HG02763 (cell line): ENCODE measurements around the gene GJB1.
A peak's percentile ranks its signal among the peaks of the same experiment; 100 is the strongest.
"Not testable (repeated sequence)": the region's sequence is repeated elsewhere in the genome, so short reads cannot be mapped to it uniquely, and the experiment has no call there.

ENCODE experiments used
- ATAC-seq: cut with Tn5 transposase; IDR thresholded peaks from one replicate; pipeline ENCODE4 v1.9.1; 2021; ENCODE audit warnings: mild to moderate bottlenecking, moderate library complexity; ENCODE audit not compliant: unreplicated experiment

GJB1 gene

DNA sequence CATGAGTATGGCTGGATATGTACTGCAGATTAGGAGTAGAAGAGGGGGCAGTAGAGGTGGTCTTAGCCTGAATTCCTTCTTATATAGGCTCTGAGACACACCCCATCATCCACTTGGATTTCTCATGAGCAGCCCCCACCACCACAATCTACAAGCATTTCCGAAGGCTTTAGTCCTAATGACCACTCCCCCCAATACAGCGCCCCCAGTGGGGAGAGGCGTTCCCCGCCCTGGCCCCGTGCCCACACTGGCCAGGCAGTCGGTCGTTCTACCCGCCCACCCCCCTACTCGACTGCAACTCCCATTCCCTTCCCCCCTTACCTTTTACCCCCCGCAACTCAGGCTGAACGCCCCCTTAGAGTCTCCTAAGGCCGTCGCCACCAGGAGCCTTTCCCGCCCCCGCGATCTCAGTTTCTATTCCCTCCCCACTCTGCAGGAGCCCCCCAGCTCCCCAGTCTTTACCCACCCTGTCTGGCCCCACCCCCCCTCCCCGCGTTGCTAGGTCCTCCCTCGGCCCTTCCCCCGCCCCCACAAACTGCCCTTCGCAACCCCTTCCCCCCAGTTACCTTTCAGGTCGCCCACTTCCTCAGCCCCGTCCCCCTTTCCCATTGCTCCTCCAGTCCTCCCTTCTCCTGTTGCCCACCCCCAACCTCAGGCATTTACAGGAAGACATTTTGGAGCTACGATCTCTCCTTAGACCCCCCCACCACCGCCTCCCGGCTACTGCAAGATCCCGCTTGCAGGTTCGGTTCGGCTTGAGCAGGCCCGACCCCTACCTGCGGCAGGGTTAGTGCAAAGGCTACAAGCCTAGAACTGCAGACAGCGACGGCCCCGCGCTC, 30.4 kb downstream of the GJB1 start:
- no peak for ATAC-seq

DNA sequence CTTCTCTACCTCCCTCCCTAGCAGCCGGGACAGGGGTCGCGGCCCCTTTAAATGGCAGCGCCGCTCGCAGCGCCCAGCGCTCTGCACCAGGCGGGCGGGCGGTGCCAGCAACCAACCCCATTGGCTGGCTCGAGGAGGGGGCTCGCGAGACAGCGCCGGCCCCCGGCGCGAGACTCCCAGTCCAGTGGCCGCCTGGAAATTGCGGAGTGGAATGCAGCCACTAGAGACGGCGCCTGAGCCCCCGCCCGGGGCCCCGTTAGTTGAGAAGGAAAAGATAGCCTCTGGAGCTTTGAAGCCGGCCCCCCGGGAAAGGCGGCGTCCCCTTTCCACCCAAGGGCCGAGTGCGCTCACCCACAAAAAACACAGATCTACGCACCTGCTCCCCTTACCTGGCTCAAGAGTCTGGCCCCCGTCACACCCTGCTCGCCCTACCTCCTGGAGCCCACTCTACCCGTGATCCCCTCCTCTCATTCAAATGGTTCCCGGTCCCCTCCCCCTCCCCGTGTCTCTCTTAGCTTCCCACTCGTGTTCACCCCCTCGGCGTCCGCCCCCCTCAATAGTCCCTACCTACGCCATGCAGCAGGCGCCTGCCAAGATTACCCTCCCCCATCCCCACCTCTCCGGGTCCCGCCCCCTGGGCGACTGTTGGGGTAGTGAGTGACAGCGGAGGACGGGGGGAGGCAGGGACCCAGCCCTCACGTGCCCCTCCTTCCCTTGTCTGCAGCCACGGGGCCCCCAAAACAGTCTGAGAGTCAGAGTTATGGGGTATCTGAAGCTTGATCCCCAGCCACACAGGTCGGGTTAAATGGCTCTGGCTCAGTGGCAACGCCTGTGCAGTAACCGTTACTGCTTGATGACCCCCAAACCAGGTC, 31.3 kb downstream of the GJB1 start, which contains the start of gene ZMYM3:
Gene ZMYM3 (minus strand): TSS at position 49 of the 872 bp plus-strand sequence. CDS start 885 bp downstream, outside the sequence.
- peak; percentile 76 for ATAC-seq

DNA sequence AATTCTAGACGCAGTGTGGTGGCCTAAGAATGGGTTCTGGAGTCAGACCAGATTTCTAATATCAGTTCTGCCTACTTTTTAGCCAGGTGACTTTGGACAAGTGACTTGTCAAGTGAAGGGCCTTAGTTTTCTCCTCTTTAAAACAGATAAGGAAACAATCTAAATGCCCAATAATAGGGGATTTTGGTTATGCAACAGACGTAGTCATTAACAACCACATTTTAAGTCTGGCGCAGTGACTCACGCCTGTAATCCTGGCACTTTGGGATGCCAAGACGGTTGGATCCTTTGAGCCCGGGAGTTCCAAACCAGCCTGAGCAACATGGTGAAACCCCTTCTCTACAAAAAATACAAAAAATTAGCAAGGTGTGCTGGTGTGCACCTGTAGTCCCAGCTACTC, 33.0 kb downstream of the GJB1 start:
- ATAC-seq = no peak

DNA sequence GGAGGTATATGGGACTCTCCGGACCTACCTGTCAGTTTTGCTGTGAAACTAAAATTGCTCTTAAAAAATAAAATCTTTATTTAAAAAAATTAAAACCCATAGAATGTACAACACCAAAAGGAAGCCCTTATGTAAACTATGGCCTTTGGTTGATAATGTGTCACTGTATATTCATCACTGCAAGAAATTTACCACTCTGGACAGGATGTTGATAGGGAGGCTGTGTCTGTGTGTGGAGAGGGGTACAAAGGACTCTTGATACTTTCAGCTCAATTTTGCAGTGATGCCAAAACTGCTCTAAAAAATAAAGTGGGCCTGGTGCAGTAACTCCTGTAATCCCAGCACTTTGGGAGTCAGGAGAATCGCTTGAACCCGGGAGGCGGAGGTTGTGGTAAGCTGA, 33.8 kb downstream of the GJB1 start:
- no peak for ATAC-seq

DNA sequence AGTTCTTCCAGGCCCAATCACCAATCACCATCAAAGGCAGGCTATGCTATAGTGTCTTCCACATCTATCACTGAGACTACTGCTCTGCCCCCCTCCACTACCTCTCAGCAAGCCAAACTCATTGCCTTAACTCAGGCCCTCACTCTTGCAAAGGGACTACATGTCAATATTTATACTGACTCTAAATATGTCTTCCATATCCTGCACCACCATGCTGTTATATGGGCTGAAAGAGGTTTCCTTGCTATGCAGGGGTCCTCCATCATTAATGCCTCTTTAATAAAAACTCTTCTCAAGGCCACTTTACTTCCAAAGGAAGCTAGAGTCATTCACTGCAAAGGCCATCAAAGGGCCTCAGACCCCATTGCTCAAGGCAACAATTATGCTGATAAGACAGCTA, 45.6 kb downstream of the GJB1 start:
- not testable (repeated sequence) for ATAC-seq

DNA sequence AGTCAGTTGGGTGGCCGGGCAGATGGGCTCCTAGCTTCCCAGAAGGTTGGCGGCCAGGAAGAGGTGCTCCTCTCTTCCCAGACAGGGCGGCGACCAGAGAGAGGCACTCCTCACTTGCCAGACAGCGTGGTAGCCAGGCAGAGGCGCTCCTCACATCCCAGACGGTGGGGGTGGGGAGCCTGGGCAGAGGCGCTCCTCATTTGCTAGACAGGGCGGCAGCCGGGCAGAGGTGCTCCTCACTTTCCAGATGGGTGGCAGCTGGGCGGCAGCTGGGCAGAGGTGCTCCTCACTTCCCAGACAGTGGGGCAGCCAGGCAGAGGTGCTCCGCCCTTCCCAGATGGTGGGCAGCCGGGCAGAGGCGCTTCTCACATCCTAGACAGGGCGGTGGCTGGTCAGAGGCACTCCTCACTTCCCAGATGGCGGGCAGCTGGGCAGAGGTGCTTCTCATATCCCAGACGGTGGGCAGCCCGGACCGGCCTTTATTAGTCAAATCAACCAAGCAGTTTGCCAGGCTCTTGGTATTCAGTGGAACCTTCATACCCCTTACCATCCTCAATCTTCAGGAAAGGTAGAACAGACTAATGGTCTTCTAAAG, 46.9 kb downstream of the GJB1 start:
- ATAC-seq = no peak

DNA sequence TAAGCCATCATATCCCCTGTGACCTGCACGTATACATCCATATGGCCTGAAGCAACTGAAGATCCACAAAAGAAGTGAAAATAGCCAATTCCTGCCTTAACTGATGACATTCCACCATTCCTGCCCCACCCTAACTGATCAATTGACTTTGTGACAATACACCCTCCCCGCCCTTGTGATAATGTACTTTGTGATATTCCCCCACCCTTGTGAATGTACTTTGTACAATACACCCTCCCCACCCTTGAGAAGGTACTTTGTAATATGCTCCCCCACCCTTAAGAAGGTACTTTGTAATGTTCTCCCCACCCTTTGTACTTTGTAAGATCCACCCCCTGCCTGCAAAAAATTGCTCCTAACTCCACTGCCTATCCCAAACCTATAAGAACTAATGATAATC, 49.3 kb downstream of the GJB1 start:
- ATAC-seq = not testable (repeated sequence)
